Liver (tissue), 3 donors: Measurements from ENCODE around the gene MCTP2.

ENCODE experiments used
- CTCF ChIP-seq: fragments of 150-350 bp; IDR thresholded peaks from 2 replicates; pipeline ENCODE4 v1.5.1; 2017; ENCODE audit warnings: improper control_type of control experiment, low read depth, low read length; ENCODE audit not compliant: missing input control
- RAD21 ChIP-seq, 2 donors: IDR thresholded peaks; 2 replicates each; pipeline ENCODE4 v1.6.1; 2016; ENCODE audit warnings: antibody characterized with exemption in 2 of 2, mild to moderate bottlenecking in 2 of 2
- REST ChIP-seq: IDR thresholded peaks from 2 replicates; pipeline ENCODE4 v1.6.1; 2016; ENCODE audit warnings: antibody characterized with exemption, mild to moderate bottlenecking
- TAF1 ChIP-seq: conservative IDR thresholded peaks from 2 replicates; pipeline ENCODE4 v1.6.1; 2016; ENCODE audit warnings: antibody characterized with exemption, mild to moderate bottlenecking
- YY1 ChIP-seq: IDR thresholded peaks from 2 replicates; pipeline ENCODE4 v1.6.1; 2016; ENCODE audit warnings: antibody characterized with exemption, mild to moderate bottlenecking
- donor health status: healthy.
- donor health status: healthy.

GRCh38 chr15:94258246-94258645 is 26.9 kb downstream of the MCTP2 start:
- TF ChIP-seq CTCF (no peak), REST (no peak), TAF1 (no peak), YY1 (no peak), RAD21 (IDR thresholded peaks at IDR 0.05) (no peak)
